Kidney glomerular epithelial cell (primary cell): Measurements from ENCODE around the gene UBTD2.
"Not testable (repeated sequence)": the region's sequence is repeated elsewhere in the genome, so short reads cannot be mapped to it uniquely, and the experiment has no call there.

ENCODE experiments used
- DNase-seq: peaks from one replicate; lab custom pipeline; 2025; lab: John Stamatoyannopoulos, UW

UBTD2 gene

GRCh38 chr5:172283020-172283861 lies at the start of gene UBTD2:
TSS of gene UBTD2 (minus strand) at chr5:172283764. CDS start at chr5:172283665, 99 bp downstream.
- DNase-seq = peak; percentile 66

GRCh38 chr5:172326901-172327300 lies 43.3 kb upstream of the UBTD2 start:
- DNase-seq = not testable (repeated sequence)

- no peak for DNase-seq
These were observed 41.9 kb upstream of the UBTD2 start for GRCh38 chr5:172325452-172325851.

- DNase-seq = peak; percentile 45
These were observed 38.7 kb upstream of the UBTD2 start for GRCh38 chr5:172322028-172322965.

- DNase-seq = no peak
These were observed 38.0 kb upstream of the UBTD2 start for GRCh38 chr5:172321593-172321992.

GRCh38 chr5:172319708-172320441 lies 36.3 kb upstream of the UBTD2 start:
- DNase-seq = no peak

- no peak for DNase-seq
These were observed 32.3 kb upstream of the UBTD2 start for GRCh38 chr5:172315587-172316493.

- DNase-seq = no peak
These were observed 30.4 kb upstream of the UBTD2 start for GRCh38 chr5:172313915-172314314.

GRCh38 chr5:172312286-172312685 lies 28.7 kb upstream of the UBTD2 start:
- DNase-seq = no peak

- DNase-seq = no peak
These were observed 28.0 kb upstream of the UBTD2 start for GRCh38 chr5:172311605-172312004.

- DNase-seq = no peak
These were observed 27.5 kb upstream of the UBTD2 start for GRCh38 chr5:172311026-172311425.

- DNase-seq = no peak
These were observed 21.8 kb upstream of the UBTD2 start for GRCh38 chr5:172305380-172305779.

- no peak for DNase-seq
These were observed 20.2 kb upstream of the UBTD2 start for GRCh38 chr5:172303572-172304335.

- no peak for DNase-seq
These were observed 19.6 kb upstream of the UBTD2 start for GRCh38 chr5:172303162-172303561.

GRCh38 chr5:172302047-172302710 lies 18.6 kb upstream of the UBTD2 start:
- DNase-seq = no peak

GRCh38 chr5:172299916-172300439 lies 16.4 kb upstream of the UBTD2 start:
- peak; percentile 22 for DNase-seq

- DNase-seq = no peak
These were observed 11.3 kb upstream of the UBTD2 start for GRCh38 chr5:172294831-172295230.

GRCh38 chr5:172293745-172294342 lies 10.3 kb upstream of the UBTD2 start:
- no peak for DNase-seq
